Posterior vena cava (tissue), 2 donors: ENCODE data around the gene TMEM174. TPM values are rescaled to one million over a fixed set of nuclear protein-coding genes. Genes with fewer than 3 reads are reported as not detected.

Experiments used
- DNase-seq: peaks from one replicate; pipeline ENCODE4 v3.0.0-alpha.2; 2020; ENCODE audit warnings: low spot score
- intact Hi-C, 2 donors: fragments of 100-400 bp; cut with DNase I; formaldehyde crosslinking; loops; one replicate each; pipeline versions ENCODE4 v1.14.1 to v1.14.2; 2022 to 2023
- long read RNA-seq, 2 donors: library from polyadenylated mRNA; unstranded; transcript quantifications; one replicate each; pipeline ENCODE4 v2.0.0, GENCODE V29; 2020 to 2021
- total RNA-seq, 2 donors: library from RNA; stranded (reverse); fragmentation: NEBNext Ultra II Directional; extraction: Animal tissue kit (Norgen Biotek cat#: 25700); gene quantifications; one replicate each; pipeline ENCODE4 v1.2.1, GENCODE V29; 2021
- donor health status: DM: yes; HTN: yes; CAD: no.
- donor health status: DM: yes; HTN: yes; CAD: no.

Gene TMEM174, protein sequence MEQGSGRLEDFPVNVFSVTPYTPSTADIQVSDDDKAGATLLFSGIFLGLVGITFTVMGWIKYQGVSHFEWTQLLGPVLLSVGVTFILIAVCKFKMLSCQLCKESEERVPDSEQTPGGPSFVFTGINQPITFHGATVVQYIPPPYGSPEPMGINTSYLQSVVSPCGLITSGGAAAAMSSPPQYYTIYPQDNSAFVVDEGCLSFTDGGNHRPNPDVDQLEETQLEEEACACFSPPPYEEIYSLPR
- not detected for total RNA-seq
- long read RNA-seq, donor 1 = 0 reads
- long read RNA-seq, donor 2 = 0 reads

DNA sequence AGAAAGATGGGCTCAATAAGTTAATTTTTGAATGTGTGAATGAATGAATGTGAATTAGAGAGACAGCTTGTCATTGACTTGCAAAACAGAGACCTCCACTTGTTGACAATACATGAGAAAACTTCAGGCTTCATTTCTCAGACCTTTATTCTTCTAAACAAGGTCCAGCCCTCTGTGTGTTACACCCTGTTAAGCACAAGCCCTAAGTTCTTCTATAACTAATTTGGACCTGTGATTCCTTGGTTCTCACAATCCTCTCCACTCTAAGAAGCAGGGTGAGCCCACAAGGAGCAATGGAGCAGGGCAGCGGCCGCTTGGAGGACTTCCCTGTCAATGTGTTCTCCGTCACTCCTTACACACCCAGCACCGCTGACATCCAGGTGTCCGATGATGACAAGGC is at the start of gene TMEM174:
TMEM174 (plus strand) TSS at position 243 of the 400 bp plus-strand sequence; CDS start at position 294, 51 bp downstream.
- intact Hi-C loops = no loop called here

DNA sequence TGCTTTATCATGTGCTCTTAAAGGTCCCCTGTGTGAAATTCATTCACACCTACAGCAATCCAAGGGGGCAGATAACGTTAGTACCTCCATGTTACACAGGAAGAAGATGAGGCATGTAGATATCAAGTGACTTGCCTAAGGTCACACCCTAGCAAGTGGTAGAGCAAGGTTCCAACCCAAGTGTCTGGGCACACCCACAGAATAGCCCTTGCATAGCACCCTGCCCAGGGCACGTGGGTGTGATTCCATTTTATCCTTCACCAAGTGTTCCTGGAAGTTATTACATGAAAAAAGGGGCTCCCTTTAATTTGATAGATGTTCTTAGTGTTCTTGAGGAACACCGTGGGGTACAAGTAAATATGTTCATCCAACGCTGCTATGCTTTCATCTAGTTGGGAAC is 47.7 kb upstream of the TMEM174 start:
- peak; percentile 2 for DNase-seq
- intact Hi-C loops = no loop called here

More for the DNA sequence above, at the start of gene TMEM174:
- DNase-seq = no peak

GRCh38 chr5:73126381-73126780 is 46.6 kb upstream of the TMEM174 start:
- DNase-seq = peak; percentile 50
- intact Hi-C loops = no loop called here

DNA sequence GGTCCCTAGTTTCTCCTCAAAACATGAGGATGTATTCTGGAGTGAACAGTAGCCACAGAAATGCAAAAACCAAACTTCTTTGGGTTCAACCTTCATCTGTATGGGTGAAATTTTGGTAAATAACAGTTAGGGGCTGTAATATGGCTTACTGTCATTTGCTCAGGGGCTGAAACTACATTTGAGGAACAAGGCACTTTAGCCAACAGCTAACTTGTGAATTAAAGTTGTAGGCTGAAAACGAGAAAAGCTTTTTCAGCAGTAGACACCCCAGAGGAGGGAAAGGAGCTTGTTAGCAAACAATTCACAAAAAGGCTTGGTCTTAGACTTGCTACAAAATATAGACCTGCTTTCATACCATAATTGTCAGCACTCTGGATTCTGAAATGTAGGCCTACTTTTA is 46.0 kb upstream of the TMEM174 start:
- no peak for DNase-seq
- intact Hi-C loops = no loop called here

GRCh38 chr5:73129143-73129542 is 43.9 kb upstream of the TMEM174 start:
- intact Hi-C loops = no loop called here
- no peak for DNase-seq

GRCh38 chr5:73130811-73131210 is 42.2 kb upstream of the TMEM174 start:
- DNase-seq = no peak
- intact Hi-C loops = no loop called here

GRCh38 chr5:73131711-73132425 is 41.1 kb upstream of the TMEM174 start:
- DNase-seq = peak; percentile 6
- intact Hi-C loops = no loop called here

DNA sequence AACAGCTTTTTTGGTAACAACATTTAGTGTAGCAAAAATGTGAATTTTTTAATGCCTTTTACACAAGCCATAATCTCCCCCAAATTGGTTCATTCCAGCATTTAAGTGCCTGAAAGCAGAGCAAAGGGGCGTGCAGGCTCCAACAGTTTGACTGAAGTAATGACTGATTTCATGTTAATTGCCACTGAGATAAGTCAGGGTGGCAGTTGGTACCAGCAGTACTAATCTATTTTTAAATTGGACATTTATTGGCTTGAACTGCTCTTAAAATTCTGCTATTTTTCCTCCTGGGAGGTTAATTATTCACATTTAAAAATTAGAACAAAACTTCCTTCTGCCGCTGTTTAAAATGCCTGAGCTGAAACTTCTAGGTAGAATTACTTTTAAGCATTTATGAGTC is 40.2 kb upstream of the TMEM174 start:
- DNase-seq = no peak
- intact Hi-C loops = no loop called here

- intact Hi-C loops = no loop called here
- no peak for DNase-seq
Measured at GRCh38 chr5:73135021-73135420, 38.0 kb upstream of the TMEM174 start.

DNA sequence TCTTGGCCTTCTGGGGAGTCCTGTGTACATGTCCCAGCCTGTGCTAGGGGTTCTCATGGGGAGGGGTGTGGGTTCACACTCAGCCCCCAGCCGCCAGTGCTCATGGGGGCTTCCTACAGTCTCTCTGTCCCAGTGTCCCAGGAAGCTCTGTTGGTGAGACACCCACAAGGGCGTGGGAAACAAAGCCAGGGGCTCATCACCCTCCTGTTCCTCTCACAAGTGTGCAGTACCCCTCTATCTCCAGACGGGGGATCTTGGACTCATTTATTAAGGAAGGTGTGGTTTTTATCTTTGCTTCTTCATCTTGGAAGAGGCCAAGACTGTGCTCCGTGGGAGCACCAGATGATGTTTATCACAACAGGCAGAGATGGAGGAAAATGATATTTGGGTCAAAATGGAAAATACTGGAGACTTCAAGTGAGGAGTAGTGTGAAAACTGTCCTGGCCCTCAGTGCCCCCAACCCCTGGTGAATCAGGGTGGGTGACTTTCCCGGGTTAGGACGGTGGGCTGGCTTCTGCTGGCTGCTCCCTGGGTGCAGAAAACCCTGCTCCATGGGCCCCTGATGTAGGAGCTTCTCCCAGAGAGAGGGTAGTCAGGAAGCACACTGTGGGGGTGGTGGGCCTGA is 37.5 kb upstream of the TMEM174 start:
- DNase-seq = no peak
- intact Hi-C loops = no loop called here

GRCh38 chr5:73136055-73136562 is 36.9 kb upstream of the TMEM174 start:
- intact Hi-C loops = no loop called here
- DNase-seq = no peak

DNA sequence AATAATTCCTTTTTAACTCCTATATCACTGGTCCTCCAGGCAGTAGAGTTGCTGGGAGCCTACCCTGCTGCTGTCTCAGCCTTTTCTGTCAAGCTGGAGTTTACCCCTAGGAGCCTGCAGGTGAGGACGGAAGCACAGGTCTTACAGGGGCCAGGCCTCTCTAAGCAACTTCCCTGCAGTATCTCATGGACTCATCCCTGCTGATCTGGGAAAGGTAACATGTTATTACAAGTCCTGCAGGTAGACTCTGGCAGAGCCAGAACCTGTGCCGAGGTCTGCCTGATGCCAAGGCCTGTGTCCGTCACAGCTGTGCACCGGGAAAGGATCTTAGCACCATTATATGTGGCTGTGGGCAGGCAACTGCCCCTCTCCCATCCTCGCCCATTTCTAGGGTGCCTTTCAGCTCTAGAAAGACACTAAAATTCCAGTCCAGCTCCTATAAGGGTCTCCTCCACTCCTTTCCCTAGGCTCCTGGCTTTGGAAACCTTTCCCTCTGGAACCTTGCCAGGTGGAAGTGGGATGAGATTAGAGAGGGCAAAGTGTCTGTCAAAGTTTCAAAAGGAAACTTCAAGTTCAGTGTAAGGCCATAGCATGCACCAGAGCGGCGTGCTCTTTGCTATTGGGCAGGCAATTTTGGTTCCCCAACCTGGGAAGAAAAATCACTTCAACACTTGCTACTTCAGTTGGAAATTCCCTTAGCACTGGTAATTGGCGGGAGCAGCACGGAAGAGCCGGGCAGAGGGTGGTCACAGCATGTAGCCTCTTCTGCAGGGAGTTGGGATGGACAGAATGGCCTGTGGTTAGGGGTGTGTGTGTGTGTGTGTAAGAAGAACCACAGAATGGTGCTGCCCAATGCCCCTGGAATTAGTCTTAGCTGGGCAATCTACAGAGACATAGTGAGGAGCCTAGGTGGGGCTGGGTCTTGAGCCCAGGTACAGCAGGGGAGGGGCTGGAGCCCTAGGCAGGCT is 35.1 kb upstream of the TMEM174 start:
- DNase-seq = no peak

GRCh38 chr5:73139485-73139884 is 33.5 kb upstream of the TMEM174 start:
- intact Hi-C loops = no loop called here
- no peak for DNase-seq

More for the DNA sequence above, 35.1 kb upstream of the TMEM174 start:
- intact Hi-C loops = no loop called here

DNA sequence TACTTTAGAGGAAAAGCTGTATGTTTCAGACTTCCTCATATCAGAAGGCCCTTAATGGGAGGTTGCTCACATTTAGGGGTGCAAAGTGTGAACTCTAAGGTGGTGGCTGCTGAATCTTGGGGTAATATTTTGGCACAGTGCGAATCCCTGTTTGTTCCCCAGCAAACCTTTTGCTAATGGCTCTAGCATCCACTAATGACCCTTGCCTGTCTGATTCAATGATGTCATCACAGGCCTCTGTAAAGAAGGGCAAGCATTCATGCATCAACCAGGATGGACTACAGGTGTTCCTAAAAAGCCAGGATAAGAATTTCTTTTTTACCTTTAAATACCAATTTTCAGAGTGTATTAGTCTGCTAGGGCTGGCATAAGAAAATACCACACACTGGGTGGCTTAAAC is 32.2 kb upstream of the TMEM174 start:
- no peak for DNase-seq
- intact Hi-C loops = no loop called here

- intact Hi-C loops = no loop called here
- no peak for DNase-seq
Measured at GRCh38 chr5:73142035-73142434, 31.0 kb upstream of the TMEM174 start.

DNA sequence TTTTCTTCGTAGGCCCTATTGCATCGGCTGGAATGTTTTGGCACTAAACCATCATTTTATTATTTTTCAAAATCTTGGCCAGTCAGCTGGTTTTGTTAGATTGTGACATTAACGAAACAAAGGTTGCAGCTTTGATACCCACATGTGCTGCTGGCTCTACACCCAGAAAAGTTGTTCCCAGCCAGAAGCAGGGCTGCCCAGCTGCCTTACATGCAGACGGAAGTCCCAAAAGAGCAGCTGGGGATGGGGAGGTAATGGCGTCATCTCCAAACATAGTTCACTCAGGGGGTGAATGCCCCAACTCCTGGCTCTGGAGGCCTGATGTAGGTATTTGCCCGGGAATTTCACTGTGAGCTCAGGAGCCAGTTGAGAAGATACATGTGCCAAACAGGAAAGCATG is 29.3 kb upstream of the TMEM174 start:
- no peak for DNase-seq

DNA sequence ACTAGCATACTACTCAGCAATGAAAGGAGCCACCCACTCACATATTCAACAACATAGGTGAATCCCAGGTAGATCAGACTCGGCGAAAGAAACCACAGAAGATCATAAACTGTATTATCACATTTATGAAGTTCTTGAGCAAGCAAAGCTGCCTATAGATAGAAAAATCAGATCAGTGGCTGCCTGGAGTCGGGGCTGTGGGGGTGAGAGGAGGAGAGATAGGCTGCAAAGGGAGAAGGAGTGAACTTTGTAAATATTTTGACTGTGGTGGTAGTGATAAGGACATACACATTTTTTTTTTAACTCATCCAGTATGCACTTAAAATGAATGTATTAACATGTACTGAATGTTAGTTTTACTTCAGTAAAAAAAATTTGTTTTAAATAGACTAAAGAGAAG is 23.5 kb upstream of the TMEM174 start:
- DNase-seq = no peak
- intact Hi-C loops = no loop called here

More for the DNA sequence above, 29.3 kb upstream of the TMEM174 start:
- intact Hi-C loops = no loop called here

DNA sequence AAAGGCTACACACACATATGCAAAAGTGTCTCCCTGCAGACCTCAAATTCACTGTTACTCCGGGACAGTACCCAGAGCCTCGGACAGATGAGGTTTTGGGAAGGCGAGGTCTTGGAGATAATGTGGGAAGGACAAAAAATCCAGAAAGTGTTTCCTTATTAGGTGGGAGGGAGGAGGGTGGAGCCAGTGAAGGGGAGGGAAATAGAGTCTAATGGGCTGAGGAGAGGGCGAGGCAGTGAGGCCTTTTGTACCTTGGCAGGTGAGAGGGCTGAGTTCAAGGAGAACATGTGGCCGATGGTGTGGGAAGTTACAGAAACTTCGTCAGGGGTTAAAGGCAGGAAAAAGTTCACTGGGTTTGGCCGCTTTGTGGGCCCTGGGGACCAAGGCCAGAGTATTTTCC is 22.1 kb upstream of the TMEM174 start:
- no peak for DNase-seq
- intact Hi-C loops = no loop called here

- DNase-seq = no peak
- intact Hi-C loops = no loop called here
Measured at GRCh38 chr5:73151766-73152410, 21.1 kb upstream of the TMEM174 start.
